HG03097 (cell line): Measurements from ENCODE around the gene GPER1.

ENCODE experiments used
- ATAC-seq: cut with Tn5 transposase; IDR thresholded peaks from one replicate; pipeline ENCODE4 v1.9.1; 2021; ENCODE audit not compliant: unreplicated experiment, low FRiP score

Gene GPER1

GRCh38 chr7:1053816-1054370 lies 34.0 kb upstream of the GPER1 start:
- no peak for ATAC-seq

- ATAC-seq = no peak
Measured at GRCh38 chr7:1054438-1054837, 33.5 kb upstream of the GPER1 start.

GRCh38 chr7:1054861-1055450 lies 33.0 kb upstream of the GPER1 start:
- ATAC-seq = no peak

- no peak for ATAC-seq
Measured at GRCh38 chr7:1055491-1055955, 32.4 kb upstream of the GPER1 start.

GRCh38 chr7:1055956-1056784 lies 31.7 kb upstream of the GPER1 start:
- no peak for ATAC-seq

- ATAC-seq = no peak
Measured at GRCh38 chr7:1056785-1057410, 31.0 kb upstream of the GPER1 start.

GRCh38 chr7:1057416-1058291 lies 30.3 kb upstream of the GPER1 start:
- ATAC-seq = no peak

GRCh38 chr7:1058311-1058710 lies 29.6 kb upstream of the GPER1 start:
- no peak for ATAC-seq

GRCh38 chr7:1058821-1059199 lies 29.1 kb upstream of the GPER1 start:
- ATAC-seq = no peak

GRCh38 chr7:1059200-1060091 lies 28.5 kb upstream of the GPER1 start:
- ATAC-seq = no peak

GRCh38 chr7:1060315-1061072 lies 27.4 kb upstream of the GPER1 start:
- ATAC-seq = no peak

GRCh38 chr7:1061180-1061579 lies 26.7 kb upstream of the GPER1 start:
- no peak for ATAC-seq

- ATAC-seq = peak; percentile 53
Measured at GRCh38 chr7:1062296-1063294, 25.3 kb upstream of the GPER1 start.

- ATAC-seq = no peak
Measured at GRCh38 chr7:1063361-1063760, 24.6 kb upstream of the GPER1 start.

- ATAC-seq = no peak
Measured at GRCh38 chr7:1064581-1064980, 23.3 kb upstream of the GPER1 start.

- ATAC-seq = no peak
Measured at GRCh38 chr7:1065263-1065584, 22.7 kb upstream of the GPER1 start.

GRCh38 chr7:1065585-1066241 lies 22.2 kb upstream of the GPER1 start:
- ATAC-seq = peak; percentile 52
